HG03354 (cell line): ENCODE data around the gene FILIP1L.

Experiments
- ATAC-seq: cut with Tn5 transposase; IDR thresholded peaks from one replicate; pipeline ENCODE4 v1.9.1; 2021; ENCODE audit warnings: mild to moderate bottlenecking; ENCODE audit not compliant: unreplicated experiment, poor library complexity, severe bottlenecking

The FILIP1L gene

GRCh38 chr3:99839613-99840012 lies 274.7 kb downstream of the FILIP1L start:
- ATAC-seq, result no peak

- ATAC-seq, result no peak
These were observed 275.5 kb downstream of the FILIP1L start for GRCh38 chr3:99838755-99839154.

GRCh38 chr3:99837715-99838114 lies 276.6 kb downstream of the FILIP1L start:
- no peak for ATAC-seq

DNA sequence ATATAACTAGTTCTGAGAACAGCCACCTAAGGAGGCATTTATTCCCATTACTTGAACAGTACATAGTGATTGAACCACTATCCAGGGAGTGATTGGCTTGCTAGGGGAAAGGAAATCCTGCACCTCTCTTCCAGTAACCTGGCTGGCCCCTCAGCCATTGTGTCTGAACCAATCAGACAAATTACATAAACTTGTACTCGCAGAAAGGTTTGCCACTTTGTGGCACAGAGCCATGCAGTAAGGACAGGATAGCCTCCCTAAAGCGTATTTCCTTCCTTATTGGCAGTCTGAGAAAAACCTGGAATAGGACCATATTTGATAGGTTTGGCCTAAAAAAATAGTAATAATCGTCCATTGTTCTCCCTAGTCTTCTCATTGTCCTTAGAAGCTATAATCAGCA lies 277.6 kb downstream of the FILIP1L start:
- no peak for ATAC-seq

- no peak for ATAC-seq
These were observed 279.9 kb downstream of the FILIP1L start for GRCh38 chr3:99834211-99834957.

DNA sequence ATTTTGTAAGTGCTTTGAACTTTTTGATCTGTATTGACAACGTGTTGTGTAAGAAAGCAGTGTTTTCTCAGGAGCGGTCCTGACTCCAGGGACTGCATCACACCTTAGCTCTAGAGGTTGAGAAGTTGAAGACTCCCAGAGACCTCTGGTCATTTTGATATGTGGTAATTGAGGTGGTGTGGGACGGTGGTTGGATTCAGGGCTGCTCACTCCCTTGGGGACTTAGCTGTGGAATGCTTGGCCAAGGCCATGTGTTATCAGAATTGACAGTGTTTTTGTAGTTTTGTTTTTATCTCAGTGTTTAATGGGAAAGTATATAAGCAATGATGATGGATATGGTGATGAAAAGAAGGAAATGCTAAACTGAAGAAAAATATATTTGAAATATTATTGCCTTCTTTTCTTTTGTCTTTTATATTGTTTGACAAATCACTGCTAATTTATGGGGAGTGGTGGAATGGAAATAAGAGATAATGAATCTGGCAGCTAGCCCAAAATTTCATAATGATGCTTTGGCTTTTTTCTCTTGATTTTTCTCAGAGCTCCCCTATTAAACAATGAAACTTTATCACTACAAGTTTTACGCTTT lies 280.6 kb downstream of the FILIP1L start:
- no peak for ATAC-seq

DNA sequence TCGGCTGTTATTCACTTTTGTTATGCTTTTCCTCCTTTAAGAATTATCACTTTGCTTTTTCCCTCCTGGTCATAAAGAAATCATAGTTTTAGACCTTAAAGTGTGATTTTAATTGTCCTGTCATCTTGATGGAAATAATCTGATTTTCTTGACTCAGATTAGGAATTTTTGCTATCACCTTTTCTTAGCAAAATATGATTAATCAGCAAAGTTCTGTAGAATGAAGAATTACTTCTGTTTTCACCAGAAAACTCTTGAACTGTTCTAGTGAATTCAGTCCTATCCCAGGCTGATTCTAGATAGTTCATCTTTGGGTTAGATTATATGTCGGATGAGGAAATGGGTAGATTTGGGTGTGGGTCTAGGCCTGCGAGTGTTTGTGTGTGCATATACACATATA lies 284.5 kb downstream of the FILIP1L start:
- no peak for ATAC-seq

DNA sequence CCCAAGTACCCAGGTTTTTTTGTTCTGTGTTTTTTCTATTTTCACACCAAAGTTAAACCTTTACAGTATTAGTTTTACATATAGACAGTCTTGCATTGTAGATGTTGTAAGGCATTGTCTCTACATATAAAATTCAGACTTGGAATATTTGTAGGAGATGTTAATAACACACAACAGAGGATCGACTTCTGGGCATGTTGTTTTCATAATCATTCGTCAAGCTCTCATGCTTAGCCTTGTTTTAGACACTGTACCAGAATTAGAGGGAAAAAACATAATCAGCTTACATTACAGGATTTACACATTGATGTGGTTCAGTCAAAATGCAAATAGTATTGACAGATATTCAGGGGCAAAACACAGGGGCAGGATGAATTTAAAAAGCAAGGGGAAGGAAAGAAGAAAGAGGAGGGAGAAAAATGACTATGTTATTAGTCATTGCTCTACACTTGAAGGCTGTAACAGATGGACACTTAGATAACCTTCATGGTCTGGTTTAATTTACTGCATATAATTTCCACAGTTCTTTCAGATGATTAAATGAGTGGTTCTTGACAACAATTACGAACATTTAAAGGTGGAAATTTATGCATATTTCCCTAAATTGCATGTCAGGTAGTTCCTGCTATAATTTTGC lies 289.2 kb downstream of the FILIP1L start:
- no peak for ATAC-seq

DNA sequence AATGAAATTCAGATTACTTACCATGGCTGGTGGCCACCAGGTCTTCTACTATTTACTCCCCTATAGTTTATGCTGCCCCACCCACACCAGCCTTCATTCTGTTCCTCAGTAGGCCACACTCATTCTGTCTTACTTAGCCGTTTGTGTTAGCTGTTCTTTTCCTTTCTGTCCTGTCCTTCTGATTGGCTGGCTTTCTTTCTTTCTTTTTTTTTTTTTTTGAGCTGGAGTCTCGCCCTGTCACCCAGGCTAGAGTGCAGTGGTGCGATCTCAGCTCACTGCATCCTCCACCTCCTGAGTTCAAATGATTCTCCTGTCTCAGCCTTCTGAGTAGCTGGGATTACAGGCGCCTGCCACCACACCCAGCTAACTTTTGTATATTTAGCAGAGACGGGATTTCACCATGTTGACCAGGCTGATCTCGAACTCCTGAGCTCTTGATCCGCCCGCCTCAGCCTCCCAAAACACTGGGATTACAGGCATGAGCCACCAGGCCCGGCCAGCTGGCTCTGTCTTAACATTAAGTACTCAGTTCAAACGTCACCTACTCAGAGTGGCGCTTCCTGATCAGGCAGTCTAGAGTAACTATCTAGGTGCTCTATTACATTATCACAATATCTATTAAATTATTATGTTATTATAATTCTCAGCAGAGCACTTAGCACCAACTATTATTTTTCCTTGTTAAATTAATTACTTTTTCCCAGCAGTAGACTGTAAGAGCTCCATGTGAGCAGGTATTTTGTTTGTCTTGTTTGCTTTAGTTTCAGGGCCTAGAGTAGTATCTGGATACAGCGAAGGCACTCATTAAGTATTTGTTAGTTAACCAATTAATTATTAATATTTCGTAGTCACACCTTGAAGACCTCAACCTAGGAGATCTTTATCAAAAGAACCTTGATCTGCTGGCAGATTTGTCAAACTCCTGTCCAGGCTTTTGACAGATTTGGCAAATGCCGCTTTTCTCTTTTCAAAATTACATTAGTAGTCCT lies 290.3 kb downstream of the FILIP1L start:
- no peak for ATAC-seq

GRCh38 chr3:99818818-99819217 lies 295.5 kb downstream of the FILIP1L start:
- no peak for ATAC-seq

- ATAC-seq, result peak; percentile 97
These were observed 296.7 kb downstream of the FILIP1L start, which contains the start of gene CMSS1 for GRCh38 chr3:99817437-99818240. Gene CMSS1, plus strand, starts transcription at chr3:99817862.

GRCh38 chr3:99817047-99817436 lies 297.3 kb downstream of the FILIP1L start:
- no peak for ATAC-seq

- no peak for ATAC-seq
These were observed 303.9 kb downstream of the FILIP1L start for GRCh38 chr3:99810403-99810802.

DNA sequence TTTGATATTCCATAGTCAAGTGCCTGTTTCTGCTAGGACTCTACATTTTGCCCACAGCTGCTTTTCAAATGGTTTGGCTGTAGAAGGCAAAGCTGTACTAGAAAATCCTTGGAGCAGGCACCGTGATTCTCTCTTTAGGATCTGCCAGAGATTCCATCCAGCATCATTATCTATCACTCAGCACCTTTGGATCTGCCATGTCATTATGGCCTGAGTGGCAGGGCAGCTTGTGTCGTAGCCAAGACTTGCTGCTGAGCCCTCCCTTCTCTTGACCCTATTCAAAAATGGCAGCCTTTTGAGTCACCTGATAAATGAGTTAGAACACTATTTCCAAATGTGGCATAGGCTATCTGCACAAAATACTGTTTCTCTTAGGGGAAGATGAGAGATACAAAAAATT lies 304.7 kb downstream of the FILIP1L start:
- no peak for ATAC-seq

DNA sequence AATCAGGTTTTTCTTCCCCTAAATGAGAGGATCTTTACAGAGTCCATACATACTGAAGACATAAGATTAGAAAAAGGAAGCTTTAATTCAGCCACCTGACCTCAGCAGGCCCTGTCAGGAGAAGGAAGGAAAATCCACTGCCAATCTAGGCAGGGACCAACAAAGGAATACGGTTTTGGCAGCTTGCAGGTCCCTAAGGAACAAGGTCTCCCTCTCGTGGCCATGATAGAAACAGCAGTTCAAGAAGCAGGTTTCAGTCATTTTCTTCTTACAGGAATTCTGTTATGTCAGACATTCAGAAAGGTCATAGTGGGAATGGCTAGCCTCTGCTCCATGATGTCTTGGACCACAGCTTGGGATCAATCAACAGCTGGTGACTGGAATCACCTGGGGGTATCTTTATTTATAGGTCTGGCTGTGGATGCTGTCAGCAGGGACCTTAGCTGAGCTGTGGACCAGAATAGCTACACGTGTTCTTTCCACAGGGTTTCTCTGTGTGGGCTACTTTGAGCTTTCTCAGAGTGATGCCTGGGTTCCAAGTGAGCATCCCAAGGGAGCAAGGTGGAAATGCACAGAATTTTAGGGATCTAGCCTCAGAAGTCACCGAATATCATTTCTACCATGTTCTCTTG lies 306.0 kb downstream of the FILIP1L start:
- no peak for ATAC-seq

DNA sequence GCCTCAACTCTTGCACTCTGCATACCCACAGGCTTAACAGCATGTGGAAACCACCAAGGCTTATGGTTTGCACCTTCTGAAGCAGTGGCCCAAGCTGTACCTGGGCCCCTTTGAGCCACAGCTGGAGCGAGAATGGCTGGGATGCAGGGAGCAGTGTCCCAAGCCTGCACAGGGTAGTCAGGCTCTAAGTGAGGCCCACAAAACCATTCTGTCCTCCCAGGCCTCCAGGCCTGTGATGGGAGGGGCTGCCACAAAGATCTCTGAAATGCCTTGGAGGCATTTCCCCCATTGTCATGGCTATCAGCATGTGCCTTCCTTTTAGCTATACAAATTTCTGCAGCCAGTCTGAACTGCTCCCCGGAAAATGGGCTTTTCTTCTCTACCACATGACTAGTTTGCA lies 309.1 kb downstream of the FILIP1L start:
- ATAC-seq, result no peak

- ATAC-seq, result no peak
These were observed 311.0 kb downstream of the FILIP1L start for GRCh38 chr3:99803297-99803696.

GRCh38 chr3:99799422-99799821 lies 314.9 kb downstream of the FILIP1L start:
- no peak for ATAC-seq

DNA sequence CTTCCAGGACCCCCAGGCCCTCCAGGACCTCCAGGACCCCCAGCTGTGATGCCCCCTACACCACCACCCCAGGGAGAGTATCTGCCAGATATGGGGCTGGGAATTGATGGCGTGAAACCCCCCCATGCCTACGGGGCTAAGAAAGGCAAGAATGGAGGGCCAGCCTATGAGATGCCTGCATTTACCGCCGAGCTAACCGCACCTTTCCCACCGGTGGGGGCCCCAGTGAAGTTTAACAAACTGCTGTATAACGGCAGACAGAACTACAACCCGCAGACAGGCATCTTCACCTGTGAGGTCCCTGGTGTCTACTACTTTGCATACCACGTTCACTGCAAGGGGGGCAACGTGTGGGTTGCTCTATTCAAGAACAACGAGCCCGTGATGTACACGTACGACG lies 318.7 kb downstream of the FILIP1L start:
- ATAC-seq, result no peak
